GM13977 (cell line): ENCODE results near the gene FHIT.

Experiments used
- DNase-seq: peaks from one replicate; pipeline ENCODE4 v3.0.0; 2012; ENCODE audit warnings: low spot score
- CTCF ChIP-seq: IDR thresholded peaks from 2 replicates; pipeline ENCODE4 v1.5.1; 2012; ENCODE audit warnings: mild to moderate bottlenecking, control low read depth; ENCODE audit not compliant: insufficient read depth; ENCODE audit errors: extremely low read depth, missing control alignments
- in situ Hi-C: fragments of 300-500 bp; cut with MboI; formaldehyde crosslinking; loops from one replicate; pipeline ENCODE4 v1.12.0; 2022; ENCODE audit warnings: low sequenced_read_pairs, low pct_unique_long_range_greater_than_20kb, mixed read lengths, inconsistent platforms; ENCODE audit not compliant: unreplicated experiment

FHIT gene

GRCh38 chr3:60365360-60365759 lies 885.9 kb downstream of the FHIT start:
- peak; percentile 20 for DNase-seq
- in situ Hi-C loops: no loop called here
- TF ChIP-seq CTCF: no peak

DNA sequence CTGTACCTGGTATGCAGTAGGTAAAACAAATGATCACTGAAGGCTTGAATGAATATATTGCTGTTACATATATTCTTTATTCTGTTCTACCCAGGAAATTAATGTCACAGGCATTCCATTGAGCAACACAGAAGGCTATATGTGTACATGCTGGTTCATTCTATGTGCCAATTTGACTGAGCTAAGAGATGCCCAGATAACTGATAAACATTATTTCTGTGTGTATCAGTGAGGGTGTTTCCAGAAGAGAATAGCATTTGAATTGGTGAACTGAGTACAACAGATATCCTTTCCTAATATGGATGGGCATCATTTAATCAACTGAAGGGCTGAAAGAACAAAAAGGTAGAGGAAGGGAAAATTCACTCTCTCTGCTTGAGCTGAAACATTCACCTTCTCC lies 886.8 kb downstream of the FHIT start:
- no peak for DNase-seq
- in situ Hi-C loops: no loop called here
- TF ChIP-seq CTCF: no peak

DNA sequence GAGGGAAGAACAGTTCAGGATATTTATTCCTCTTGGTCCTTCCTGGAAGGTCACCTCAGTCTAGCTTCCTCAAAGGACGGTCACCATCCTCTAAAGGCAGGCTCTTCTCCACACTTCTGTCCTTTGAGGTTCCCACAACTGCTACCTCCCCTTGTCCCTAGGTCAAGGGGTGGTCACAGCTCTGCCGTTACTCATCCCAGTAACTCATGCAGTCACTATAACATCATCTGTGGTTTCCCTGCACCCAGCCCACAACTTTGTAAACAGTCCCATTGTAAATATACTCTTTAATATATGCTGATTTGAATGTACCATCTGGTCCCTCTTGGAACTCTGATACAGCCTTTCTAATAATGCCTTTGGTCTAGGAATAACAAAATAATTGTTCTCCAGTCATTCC lies 887.4 kb downstream of the FHIT start:
- peak; percentile 9 for DNase-seq

GRCh38 chr3:60355825-60356224 lies 895.4 kb downstream of the FHIT start:
- no peak for TF ChIP-seq CTCF
- no peak for DNase-seq
- in situ Hi-C loops: no loop called here

More for the DNA sequence above, 887.4 kb downstream of the FHIT start:
- TF ChIP-seq CTCF: no peak
- in situ Hi-C loops: no loop called here

GRCh38 chr3:60351481-60351880 lies 899.8 kb downstream of the FHIT start:
- in situ Hi-C loops: no loop called here
- TF ChIP-seq CTCF: no peak
- DNase-seq: no peak

- TF ChIP-seq CTCF: no peak
- in situ Hi-C loops: no loop called here
- no peak for DNase-seq
Observed at GRCh38 chr3:60344340-60344739, 906.9 kb downstream of the FHIT start.

- TF ChIP-seq CTCF: no peak
- in situ Hi-C loops: no loop called here
- no peak for DNase-seq
Observed at GRCh38 chr3:60343831-60344230, 907.4 kb downstream of the FHIT start.
